GM15510 (cell line): ENCODE results near the gene SLC46A2.

Source experiments
- POLR2A ChIP-seq: IDR thresholded peaks from 3 replicates; pipeline ENCODE4 v1.6.1; 2011; ENCODE audit warnings: borderline replicate concordance; ENCODE audit not compliant: insufficient read length; ENCODE audit errors: extremely low read depth

Gene SLC46A2

DNA sequence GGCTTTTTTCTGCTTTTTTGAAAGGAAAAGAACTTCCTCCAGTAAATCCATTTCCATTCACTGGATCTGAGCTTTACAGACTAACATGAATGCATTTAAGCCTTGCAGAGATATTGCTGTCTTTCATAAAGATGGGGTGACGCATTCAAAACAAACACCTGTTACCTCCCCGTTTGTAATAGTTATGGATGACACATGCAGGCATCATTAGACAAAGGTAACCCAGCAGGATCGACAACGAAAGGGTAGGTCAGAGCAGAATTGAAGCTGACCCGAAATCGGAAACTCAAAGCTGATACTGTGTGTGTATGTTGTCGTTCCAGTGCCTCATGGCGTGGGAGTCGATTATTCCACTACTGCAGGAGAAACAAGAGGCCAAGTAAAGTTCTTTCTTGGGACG lies 22.2 kb downstream of the SLC46A2 start:
- TF ChIP-seq POLR2A: no peak

- TF ChIP-seq POLR2A: no peak
Measured at GRCh38 chr9:112867275-112867991, 23.2 kb downstream of the SLC46A2 start.

GRCh38 chr9:112866662-112867274 lies 23.9 kb downstream of the SLC46A2 start:
- no peak for TF ChIP-seq POLR2A

DNA sequence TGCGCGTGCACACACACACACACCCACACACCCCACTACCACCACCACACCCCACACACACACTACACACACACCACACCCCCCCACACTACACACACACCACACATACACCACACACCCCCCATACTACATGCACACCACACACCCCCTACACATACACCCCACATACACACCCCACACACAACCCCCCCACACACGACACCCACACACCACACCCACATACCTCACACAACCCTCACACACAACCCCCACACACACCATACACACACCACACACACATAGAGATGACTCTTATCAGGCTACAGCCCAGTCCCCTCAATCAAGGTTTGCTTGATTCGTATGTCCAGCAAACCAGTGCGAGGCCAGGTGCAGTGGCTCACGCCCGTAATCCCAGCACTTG lies 25.7 kb downstream of the SLC46A2 start:
- TF ChIP-seq POLR2A: no peak

- TF ChIP-seq POLR2A: no peak
Measured at GRCh38 chr9:112864403-112864802, 26.3 kb downstream of the SLC46A2 start.

GRCh38 chr9:112863746-112864145 lies 26.9 kb downstream of the SLC46A2 start:
- TF ChIP-seq POLR2A: no peak

GRCh38 chr9:112863214-112863613 lies 27.5 kb downstream of the SLC46A2 start:
- no peak for TF ChIP-seq POLR2A

DNA sequence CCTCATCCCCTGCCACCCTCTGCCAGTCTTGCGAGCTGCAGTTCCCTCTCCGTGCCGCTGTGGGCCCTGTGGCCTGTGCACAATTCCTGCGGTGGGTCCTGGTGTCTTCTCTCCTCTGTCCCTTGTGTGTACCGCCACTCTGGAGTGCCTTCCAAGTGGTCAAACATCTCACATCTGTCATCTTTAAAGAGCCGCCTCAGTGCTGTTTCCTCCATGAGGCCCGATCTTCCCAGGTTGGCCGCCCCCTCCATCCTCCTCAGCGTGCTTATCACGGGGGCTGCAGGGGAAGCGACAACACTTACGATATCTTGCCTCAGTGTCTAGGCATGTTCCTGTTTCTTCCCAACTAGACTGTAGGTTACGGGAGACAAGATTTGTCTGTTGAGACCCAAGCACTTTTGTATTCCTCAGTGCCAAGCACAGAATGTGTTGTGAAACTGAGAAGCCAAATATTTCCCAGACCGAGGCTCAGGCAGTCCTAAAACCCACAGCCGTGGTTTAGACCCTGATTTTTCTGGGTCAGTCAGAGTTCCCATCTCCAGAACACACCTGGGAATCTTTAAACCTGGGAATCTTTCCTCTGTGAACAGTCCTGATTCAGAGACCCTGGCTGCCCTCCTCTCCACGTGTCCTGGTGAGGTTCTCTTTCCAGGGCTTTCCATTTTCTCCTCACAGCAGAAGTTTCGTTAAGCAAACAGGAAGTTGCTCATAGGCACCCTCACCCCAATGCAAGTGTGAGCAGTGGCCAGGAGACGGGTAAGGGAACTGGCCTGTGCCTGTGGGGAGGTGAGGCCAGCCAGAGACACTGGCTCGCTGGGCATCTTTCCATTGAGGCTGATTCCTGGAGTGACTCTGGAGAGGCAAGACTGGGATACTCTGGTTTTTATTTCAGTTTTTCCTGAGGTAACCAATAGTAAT lies 28.8 kb downstream of the SLC46A2 start:
- no peak for TF ChIP-seq POLR2A

DNA sequence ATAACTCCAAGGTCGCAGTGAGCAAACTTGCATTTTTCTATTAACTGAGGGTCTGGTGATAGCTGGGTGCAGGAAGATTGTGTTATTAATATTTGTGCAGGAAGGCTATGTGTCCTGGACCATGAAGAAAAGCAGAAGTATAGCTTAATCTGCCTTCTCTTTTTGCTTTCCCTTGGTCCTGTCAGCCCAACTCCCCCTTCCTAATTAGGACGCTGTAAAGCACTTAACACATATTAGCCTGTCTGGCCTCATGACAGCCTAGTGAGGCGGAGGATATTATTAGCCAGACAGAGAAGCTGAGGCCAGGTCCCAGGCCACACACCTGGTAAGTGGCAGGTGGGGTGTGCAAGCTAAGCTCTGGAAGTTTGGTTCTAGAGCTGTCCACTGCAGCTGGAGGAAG lies 29.5 kb downstream of the SLC46A2 start:
- no peak for TF ChIP-seq POLR2A

GRCh38 chr9:112860451-112860850 lies 30.2 kb downstream of the SLC46A2 start:
- TF ChIP-seq POLR2A: no peak

DNA sequence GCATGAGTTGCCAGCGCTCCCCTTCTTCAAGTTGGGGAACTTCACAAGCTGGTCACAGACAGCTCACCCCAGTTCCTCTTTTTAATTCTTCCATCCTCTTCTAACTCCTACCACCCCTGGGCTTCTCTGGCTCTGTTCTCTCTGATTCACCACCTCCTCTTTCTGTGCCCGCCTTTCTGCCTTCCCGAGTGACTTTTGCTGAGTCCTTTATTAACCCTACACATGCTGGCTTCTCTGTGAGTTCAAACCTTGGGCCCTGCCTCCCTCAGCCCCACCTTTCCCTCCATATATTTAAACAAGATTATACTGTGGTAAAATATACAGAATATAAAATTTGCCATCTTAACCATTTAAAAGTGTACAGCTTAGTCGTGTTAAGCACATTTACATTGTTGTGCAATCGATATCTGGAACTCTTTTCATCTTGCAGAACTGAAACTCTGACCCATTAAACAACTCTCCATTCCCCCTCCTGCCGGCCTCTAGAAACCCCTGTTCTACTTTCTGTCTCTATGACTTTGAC lies 32.0 kb downstream of the SLC46A2 start:
- no peak for TF ChIP-seq POLR2A

DNA sequence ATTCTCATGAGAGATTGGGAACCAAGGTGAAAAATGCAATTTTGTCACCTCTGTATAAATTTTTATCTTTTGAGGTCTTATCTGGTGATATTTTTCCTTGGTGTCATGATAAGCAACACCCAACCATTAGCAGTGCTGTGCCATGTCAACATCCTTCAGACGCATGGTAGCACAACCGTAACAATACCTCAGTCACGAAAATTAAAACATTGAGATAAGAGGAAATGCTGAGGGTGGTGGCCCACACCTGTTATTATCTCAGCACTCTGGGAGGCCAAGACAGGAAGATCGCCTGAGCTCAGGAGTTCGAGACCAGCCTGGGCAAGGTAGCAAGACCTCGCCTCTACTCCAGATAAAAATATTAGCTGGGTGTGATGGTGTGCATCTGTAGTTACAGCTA lies 32.7 kb downstream of the SLC46A2 start:
- TF ChIP-seq POLR2A: no peak

DNA sequence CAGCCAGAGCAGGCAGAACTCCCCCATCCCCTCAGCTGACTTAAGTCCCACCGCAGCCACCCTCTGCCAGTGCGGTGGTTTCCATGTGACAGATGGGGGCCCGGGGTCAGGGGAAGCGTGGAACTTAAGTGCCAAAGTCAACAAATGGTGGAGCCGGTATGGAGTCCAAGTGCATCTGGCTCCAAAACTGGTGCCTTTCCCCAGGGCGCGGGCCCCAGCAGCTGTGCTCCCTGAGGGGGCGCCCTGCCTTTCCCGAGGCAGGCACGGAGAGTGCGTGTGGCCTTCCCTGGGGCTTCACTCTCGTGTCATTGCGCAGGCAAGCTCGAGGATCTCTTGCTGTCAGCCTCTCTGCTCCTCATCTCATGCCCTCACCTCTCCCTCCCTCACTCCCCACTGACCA lies 33.8 kb downstream of the SLC46A2 start:
- TF ChIP-seq POLR2A: no peak

- TF ChIP-seq POLR2A: no peak
Measured at GRCh38 chr9:112856200-112856599, 34.5 kb downstream of the SLC46A2 start.

GRCh38 chr9:112854657-112855056 lies 36.0 kb downstream of the SLC46A2 start:
- no peak for TF ChIP-seq POLR2A
